SK-N-SH treated with all-trans-retinoic acid at 6 μM for 48 hours (cell line): ENCODE results near the gene CASP2.

ENCODE experiments used
- ARNTL ChIP-seq: fragments of 450-650 bp; formaldehyde crosslinking; IDR thresholded peaks from 2 replicates; pipeline ENCODE4 v1.5.0; 2020; ENCODE audit warnings: low read depth, mild to moderate bottlenecking, moderate library complexity, borderline replicate concordance
- CSDC2 ChIP-seq: fragments of 250-450 bp; sonication (Bioruptor Pico); IDR thresholded peaks from 2 replicates; pipeline ENCODE4 v1.5.0; 2020; ENCODE audit warnings: mild to moderate bottlenecking, moderate library complexity
- ISL1 ChIP-seq: fragments of 250-450 bp; sonication (Bioruptor Pico); IDR thresholded peaks from 2 replicates; pipeline ENCODE4 v2.1.2; 2022; ENCODE audit warnings: mild to moderate bottlenecking, moderate library complexity
- SNAI2 ChIP-seq: fragments of 250-450 bp; sonication (Bioruptor Pico); IDR thresholded peaks from 2 replicates; pipeline ENCODE4 v1.5.0; 2020; ENCODE audit warnings: mild to moderate bottlenecking, moderate library complexity
- TCF4 ChIP-seq: fragments of 250-450 bp; sonication (Bioruptor Pico); IDR thresholded peaks from 2 replicates; pipeline ENCODE4 v1.8.0; 2021; ENCODE audit warnings: mild to moderate bottlenecking, moderate library complexity, borderline replicate concordance
- ZFP3 ChIP-seq: fragments of 250-450 bp; sonication (Bioruptor Pico); IDR thresholded peaks from 2 replicates; pipeline ENCODE4 v1.5.0; 2020; ENCODE audit warnings: mild to moderate bottlenecking, moderate library complexity
- ZNF70 ChIP-seq: fragments of 450-650 bp; formaldehyde crosslinking; IDR thresholded peaks from 2 replicates; pipeline ENCODE4 v1.5.0; 2020; ENCODE audit warnings: mild to moderate bottlenecking, moderate library complexity
- ZNF8 ChIP-seq: fragments of 450-650 bp; formaldehyde crosslinking; IDR thresholded peaks from 2 replicates; pipeline ENCODE4 v1.5.0; 2020; ENCODE audit warnings: mild to moderate bottlenecking, moderate library complexity
- TF ChIP-seq, protein P1 (sequence below): fragments of 250-450 bp; sonication (Bioruptor Pico); IDR thresholded peaks from 2 replicates; pipeline ENCODE4 v1.5.1; 2021; ENCODE audit warnings: mild to moderate bottlenecking, moderate library complexity
- TF ChIP-seq, protein P2 (sequence below): fragments of 250-450 bp; sonication (Bioruptor Pico); IDR thresholded peaks from 2 replicates; pipeline ENCODE4 v1.5.0; 2020; ENCODE audit warnings: mild to moderate bottlenecking, moderate library complexity
- TF ChIP-seq, protein P3 (sequence below): fragments of 250-450 bp; sonication (Bioruptor Pico); IDR thresholded peaks from 2 replicates; pipeline ENCODE4 v1.8.0; 2020; ENCODE audit warnings: mild to moderate bottlenecking, moderate library complexity, borderline replicate concordance

- no peak for TF ChIP-seq SNAI2 (CRISPR knock-in tag)
- TF ChIP-seq, protein P1, sequence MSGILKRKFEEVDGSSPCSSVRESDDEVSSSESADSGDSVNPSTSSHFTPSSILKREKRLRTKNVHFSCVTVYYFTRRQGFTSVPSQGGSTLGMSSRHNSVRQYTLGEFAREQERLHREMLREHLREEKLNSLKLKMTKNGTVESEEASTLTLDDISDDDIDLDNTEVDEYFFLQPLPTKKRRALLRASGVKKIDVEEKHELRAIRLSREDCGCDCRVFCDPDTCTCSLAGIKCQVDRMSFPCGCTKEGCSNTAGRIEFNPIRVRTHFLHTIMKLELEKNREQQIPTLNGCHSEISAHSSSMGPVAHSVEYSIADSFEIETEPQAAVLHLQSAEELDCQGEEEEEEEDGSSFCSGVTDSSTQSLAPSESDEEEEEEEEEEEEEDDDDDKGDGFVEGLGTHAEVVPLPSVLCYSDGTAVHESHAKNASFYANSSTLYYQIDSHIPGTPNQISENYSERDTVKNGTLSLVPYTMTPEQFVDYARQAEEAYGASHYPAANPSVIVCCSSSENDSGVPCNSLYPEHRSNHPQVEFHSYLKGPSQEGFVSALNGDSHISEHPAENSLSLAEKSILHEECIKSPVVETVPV (CRISPR knock-in tag): no peak
- no peak for TF ChIP-seq CSDC2 (CRISPR knock-in tag)
- TF ChIP-seq, protein P2, sequence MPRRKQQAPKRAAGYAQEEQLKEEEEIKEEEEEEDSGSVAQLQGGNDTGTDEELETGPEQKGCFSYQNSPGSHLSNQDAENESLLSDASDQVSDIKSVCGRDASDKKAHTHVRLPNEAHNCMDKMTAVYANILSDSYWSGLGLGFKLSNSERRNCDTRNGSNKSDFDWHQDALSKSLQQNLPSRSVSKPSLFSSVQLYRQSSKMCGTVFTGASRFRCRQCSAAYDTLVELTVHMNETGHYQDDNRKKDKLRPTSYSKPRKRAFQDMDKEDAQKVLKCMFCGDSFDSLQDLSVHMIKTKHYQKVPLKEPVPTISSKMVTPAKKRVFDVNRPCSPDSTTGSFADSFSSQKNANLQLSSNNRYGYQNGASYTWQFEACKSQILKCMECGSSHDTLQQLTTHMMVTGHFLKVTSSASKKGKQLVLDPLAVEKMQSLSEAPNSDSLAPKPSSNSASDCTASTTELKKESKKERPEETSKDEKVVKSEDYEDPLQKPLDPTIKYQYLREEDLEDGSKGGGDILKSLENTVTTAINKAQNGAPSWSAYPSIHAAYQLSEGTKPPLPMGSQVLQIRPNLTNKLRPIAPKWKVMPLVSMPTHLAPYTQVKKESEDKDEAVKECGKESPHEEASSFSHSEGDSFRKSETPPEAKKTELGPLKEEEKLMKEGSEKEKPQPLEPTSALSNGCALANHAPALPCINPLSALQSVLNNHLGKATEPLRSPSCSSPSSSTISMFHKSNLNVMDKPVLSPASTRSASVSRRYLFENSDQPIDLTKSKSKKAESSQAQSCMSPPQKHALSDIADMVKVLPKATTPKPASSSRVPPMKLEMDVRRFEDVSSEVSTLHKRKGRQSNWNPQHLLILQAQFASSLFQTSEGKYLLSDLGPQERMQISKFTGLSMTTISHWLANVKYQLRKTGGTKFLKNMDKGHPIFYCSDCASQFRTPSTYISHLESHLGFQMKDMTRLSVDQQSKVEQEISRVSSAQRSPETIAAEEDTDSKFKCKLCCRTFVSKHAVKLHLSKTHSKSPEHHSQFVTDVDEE: no peak
- no peak for TF ChIP-seq TCF4 (CRISPR knock-in tag)
- no peak for TF ChIP-seq ARNTL
- TF ChIP-seq ZFP3: no peak
- TF ChIP-seq ISL1 (CRISPR knock-in tag): no peak
- TF ChIP-seq, protein P3, sequence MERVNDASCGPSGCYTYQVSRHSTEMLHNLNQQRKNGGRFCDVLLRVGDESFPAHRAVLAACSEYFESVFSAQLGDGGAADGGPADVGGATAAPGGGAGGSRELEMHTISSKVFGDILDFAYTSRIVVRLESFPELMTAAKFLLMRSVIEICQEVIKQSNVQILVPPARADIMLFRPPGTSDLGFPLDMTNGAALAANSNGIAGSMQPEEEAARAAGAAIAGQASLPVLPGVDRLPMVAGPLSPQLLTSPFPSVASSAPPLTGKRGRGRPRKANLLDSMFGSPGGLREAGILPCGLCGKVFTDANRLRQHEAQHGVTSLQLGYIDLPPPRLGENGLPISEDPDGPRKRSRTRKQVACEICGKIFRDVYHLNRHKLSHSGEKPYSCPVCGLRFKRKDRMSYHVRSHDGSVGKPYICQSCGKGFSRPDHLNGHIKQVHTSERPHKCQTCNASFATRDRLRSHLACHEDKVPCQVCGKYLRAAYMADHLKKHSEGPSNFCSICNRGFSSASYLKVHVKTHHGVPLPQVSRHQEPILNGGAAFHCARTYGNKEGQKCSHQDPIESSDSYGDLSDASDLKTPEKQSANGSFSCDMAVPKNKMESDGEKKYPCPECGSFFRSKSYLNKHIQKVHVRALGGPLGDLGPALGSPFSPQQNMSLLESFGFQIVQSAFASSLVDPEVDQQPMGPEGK: no peak
- TF ChIP-seq ZNF8 (CRISPR knock-in tag): no peak
- no peak for TF ChIP-seq ZNF70
These were observed 62.9 kb downstream of the CASP2 start for GRCh38 chr7:143351060-143351459.
